GM12865 (cell line): ENCODE measurements around the gene PRDM15.

ENCODE experiments used
- DNase-seq: peaks from one replicate; pipeline ENCODE4 v3.0.0; 2010; ENCODE audit warnings: low read depth
- H3K4me3 ChIP-seq: 2 replicates; pipeline ENCODE4 v1.5.1; 2011; ENCODE audit warnings: mild to moderate bottlenecking, low read depth, low read length, control low read depth
- CTCF ChIP-seq: IDR thresholded peaks from 2 replicates; pipeline ENCODE4 v1.5.1; 2011; ENCODE audit warnings: low read length, control low read depth, low read depth, inconsistent platforms; ENCODE audit not compliant: insufficient read depth; ENCODE audit errors: missing control alignments

The PRDM15 gene

GRCh38 chr21:41784456-41785102 lies 94.6 kb downstream of the PRDM15 start:
- H3K4me3 ChIP-seq = no peak overlapping the region
- DNase-seq = no peak
- no peak for TF ChIP-seq CTCF

- H3K4me3 ChIP-seq = no peak overlapping the region
- DNase-seq = no peak
- TF ChIP-seq CTCF = no peak
Observed at GRCh38 chr21:41783476-41784180, 95.5 kb downstream of the PRDM15 start.

- no peak for TF ChIP-seq CTCF
- DNase-seq = no peak
- no peak overlapping the region for H3K4me3 ChIP-seq
Observed at GRCh38 chr21:41781050-41781410, 98.1 kb downstream of the PRDM15 start.

GRCh38 chr21:41780337-41781049 lies 98.7 kb downstream of the PRDM15 start:
- no peak for DNase-seq
- no peak for TF ChIP-seq CTCF
- H3K4me3 ChIP-seq = no peak overlapping the region

GRCh38 chr21:41779659-41780058 lies 99.5 kb downstream of the PRDM15 start:
- no peak for TF ChIP-seq CTCF
- no peak for DNase-seq
- H3K4me3 ChIP-seq = no peak overlapping the region

GRCh38 chr21:41778930-41779600 lies 100.1 kb downstream of the PRDM15 start:
- no peak overlapping the region for H3K4me3 ChIP-seq
- no peak for DNase-seq
- TF ChIP-seq CTCF = no peak
